LHCN-M2 (cell line): Measurements from ENCODE around the gene CACNA2D1. TPM values are rescaled to one million over a fixed set of nuclear protein-coding genes. Genes with fewer than 3 reads are reported as not detected.

Source experiments
- DNase-seq: peaks from one replicate; pipeline ENCODE4 v3.0.0-alpha.2; 2012; ENCODE audit warnings: low read depth
- total RNA-seq: library from RNA; depleted of rRNA; stranded (reverse); fragments of >200 nt; gene quantifications from 2 replicates; pipeline ENCODE4 v1.2.3, GENCODE V29; 2014

CACNA2D1 gene
- total RNA-seq, 1 experiment from 2014 or later, result 40.4 TPM

- no peak for DNase-seq
Observed at GRCh38 chr7:82230811-82231581, 212.6 kb downstream of the CACNA2D1 start.

GRCh38 chr7:82229164-82229563 lies 214.4 kb downstream of the CACNA2D1 start:
- no peak for DNase-seq

- no peak for DNase-seq
Observed at GRCh38 chr7:82226191-82226590, 217.4 kb downstream of the CACNA2D1 start.

- no peak for DNase-seq
Observed at GRCh38 chr7:82224529-82224928, 219.0 kb downstream of the CACNA2D1 start.

GRCh38 chr7:82223580-82223979 lies 220.0 kb downstream of the CACNA2D1 start:
- DNase-seq, result no peak

GRCh38 chr7:82221152-82221674 lies 222.4 kb downstream of the CACNA2D1 start:
- DNase-seq, result peak; percentile 49

GRCh38 chr7:82212466-82212865 lies 231.1 kb downstream of the CACNA2D1 start:
- DNase-seq, result no peak

- DNase-seq, result no peak
Observed at GRCh38 chr7:82211333-82211732, 232.2 kb downstream of the CACNA2D1 start.

- DNase-seq, result no peak
Observed at GRCh38 chr7:82210416-82211184, 233.0 kb downstream of the CACNA2D1 start.

GRCh38 chr7:82209179-82209747 lies 234.3 kb downstream of the CACNA2D1 start:
- no peak for DNase-seq

- DNase-seq, result peak; percentile 94
Observed at GRCh38 chr7:82204694-82205093, 238.9 kb downstream of the CACNA2D1 start.

- DNase-seq, result no peak
Observed at GRCh38 chr7:82202965-82203364, 240.6 kb downstream of the CACNA2D1 start.

- no peak for DNase-seq
Observed at GRCh38 chr7:82202107-82202506, 241.5 kb downstream of the CACNA2D1 start.

- DNase-seq, result no peak
Observed at GRCh38 chr7:82200601-82201000, 243.0 kb downstream of the CACNA2D1 start.

GRCh38 chr7:82194016-82194643 lies 249.4 kb downstream of the CACNA2D1 start:
- peak; percentile 84 for DNase-seq

GRCh38 chr7:82188636-82189035 lies 254.9 kb downstream of the CACNA2D1 start:
- DNase-seq, result no peak

- DNase-seq, result no peak
Observed at GRCh38 chr7:82185443-82185842, 258.1 kb downstream of the CACNA2D1 start.

GRCh38 chr7:82183634-82184033 lies 259.9 kb downstream of the CACNA2D1 start:
- DNase-seq, result peak; percentile 76

GRCh38 chr7:82179311-82179710 lies 264.3 kb downstream of the CACNA2D1 start:
- no peak for DNase-seq

GRCh38 chr7:82175319-82175718 lies 268.3 kb downstream of the CACNA2D1 start:
- no peak for DNase-seq

GRCh38 chr7:82173400-82174021 lies 270.1 kb downstream of the CACNA2D1 start:
- DNase-seq, result no peak
